Right cardiac atrium (tissue), 5 donors: ENCODE measurements around the gene ELAPOR1. TPM values are rescaled to one million over a fixed set of nuclear protein-coding genes. Genes with fewer than 3 reads are reported as not detected.

Experiments
- ATAC-seq, 2 donors: fragments of 200-7000 bp; cut with Tn5 transposase; one replicate each; pipeline versions ENCODE4 v1.8.0 to v1.9.1; 2020; ENCODE audit warnings: moderate library complexity in 2 of 2, mild to moderate bottlenecking in 1 of 2
- DNase-seq, 3 donors: peaks; one replicate each; pipeline ENCODE4 v3.0.0-alpha.2; 2020
- H3K27ac ChIP-seq: one replicate; pipeline ENCODE4 v1.5.1; 2013; ENCODE audit warnings: mild to moderate bottlenecking, low read length, control low read depth, moderate library complexity
- H3K27me3 ChIP-seq: one replicate; pipeline ENCODE4 v1.6.1; 2013; ENCODE audit not compliant: control insufficient read depth, insufficient read depth
- H3K4me1 ChIP-seq: one replicate; pipeline ENCODE4 v1.6.1; 2013; ENCODE audit warnings: low read length; ENCODE audit not compliant: control insufficient read depth, insufficient read depth
- H3K4me3 ChIP-seq: one replicate; pipeline ENCODE4 v1.5.1; 2013; ENCODE audit warnings: low read length, control low read depth
- H3K9me3 ChIP-seq: one replicate; pipeline ENCODE4 v1.6.1; 2013; ENCODE audit warnings: low read length; ENCODE audit not compliant: control insufficient read depth
- WGBS: extraction: QIAGEN DNeasy Blood & Tissue Kit; methylation state at CpG from one replicate; pipeline ENCODE4 v1.1.7; 2013; 5-methylcytosine and 5-hydroxymethylcytosine counted together
- intact Hi-C, 4 donors: fragments of 100-400 bp; cut with DNase I; formaldehyde crosslinking; loops; one replicate each; pipeline versions ENCODE4 v1.11.0 to v1.14.0; 2022 to 2023
- polyA plus RNA-seq: library from polyadenylated mRNA; stranded (reverse); fragments of 200-250 nt; gene quantifications from one replicate; pipeline ENCODE4 v1.2.3, GENCODE V29; 2013
- total RNA-seq, 4 donors: library from RNA; stranded (reverse); fragmentation: NEBNext Ultra II Directional; extraction: Animal tissue kit (Norgen Biotek cat#: 25700); gene quantifications; one replicate each; pipeline ENCODE4 v1.2.1, GENCODE V29; 2021
- donor health status: healthy with polysubstance abuse.
- donor health status: DM: no; HTN: yes; CAD: no.
- donor health status: DM: no; HTN: no; CAD: no.
- donor health status: DM: no; HTN: yes; CAD: no; lungs with severe emphysema.
- donor health status: DM: yes; HTN: yes; CAD: no.

ELAPOR1 gene
- total and polyA plus RNA-seq, 5 donors, result 0.18 to 0.51 (median 0.29) TPM

DNA sequence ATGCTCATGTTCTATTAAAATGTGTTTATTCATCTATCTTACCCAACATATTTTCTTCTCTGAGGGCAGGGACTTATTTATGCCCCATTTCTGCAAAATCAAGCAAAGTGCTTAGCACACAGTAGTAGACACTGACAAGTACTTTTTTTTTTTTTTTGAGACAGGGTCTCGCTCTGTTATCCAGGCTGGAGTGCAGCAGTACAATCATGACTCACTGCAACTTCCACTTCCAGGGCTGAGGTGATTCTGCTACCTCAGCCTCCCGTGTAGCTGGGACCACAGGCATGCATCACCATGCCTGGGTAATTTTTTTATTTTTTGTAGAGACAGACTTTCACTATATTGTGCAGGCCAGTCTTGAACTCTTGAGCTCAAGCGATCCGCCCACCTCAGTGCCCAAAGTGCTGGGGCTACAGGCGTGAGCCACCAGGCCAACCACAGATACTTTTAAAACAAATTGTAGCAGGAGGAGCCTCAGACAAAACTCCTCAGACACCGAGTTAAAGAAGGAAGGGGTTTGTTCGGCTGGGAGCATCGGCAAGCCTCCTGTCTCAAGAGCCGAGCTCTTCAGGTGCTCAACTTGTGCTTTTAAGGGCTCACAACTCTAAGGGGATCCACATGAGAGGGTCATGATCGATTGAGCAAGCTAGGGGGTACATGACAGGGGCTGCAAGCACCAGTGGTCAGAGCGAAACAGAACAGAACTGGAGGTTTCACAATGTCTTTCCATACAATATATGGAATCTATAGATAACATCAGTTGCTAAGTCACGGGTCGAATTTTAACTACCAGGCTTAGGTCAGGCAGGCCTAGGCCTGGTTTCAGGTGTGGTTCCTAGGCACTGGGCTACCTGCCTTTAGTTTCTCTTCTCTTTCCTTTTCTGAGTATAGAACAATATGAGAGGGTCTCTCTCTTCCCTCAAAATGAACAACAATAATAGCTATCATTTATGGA lies 29.1 kb upstream of the ELAPOR1 start:
- Histone ChIP-seq H3K4me3 (no peak overlapping the region), H3K4me1 (no peaks in the 10 kb centered on the region), H3K27ac (no peak overlapping the region), H3K27me3 (no peaks in the 10 kb centered on the region), H3K9me3 (no peaks in the 10 kb centered on the region)
- intact Hi-C loops, result no loop called here
- ATAC-seq (no peak), DNase-seq (no peak)
- 83% methylated on average over 13 of the region's 13 CpGs for WGBS

- intact Hi-C loops, result no loop called here
- H3K4me3 ChIP-seq, result peak overlapping the region; percentile 6
- H3K9me3 ChIP-seq, result no peaks in the 10 kb centered on the region
- no peaks in the 10 kb centered on the region for H3K4me1 ChIP-seq
- H3K27ac ChIP-seq, result peak overlapping the region; percentile 42
- H3K27me3 ChIP-seq, result no peaks in the 10 kb centered on the region
- peak; percentile 14 to 25 for ATAC-seq
- WGBS, result 70% methylated on average over 31 of the region's 31 CpGs
- peak; percentile 61 to 76 (median 72) for DNase-seq
These were observed 24.5 kb upstream of the ELAPOR1 start for GRCh38 chr1:109089242-109090015.

- DNase-seq (peak; percentile 90 to 96 (median 95)), ATAC-seq (peak; percentile 96)
- no peaks in the 10 kb centered on the region for H3K4me1 ChIP-seq
- no peaks in the 10 kb centered on the region for H3K27me3 ChIP-seq
- H3K27ac ChIP-seq, result peak within 1 kb of the TSS; percentile 97
- 6% methylated on average over 67 of the region's 67 CpGs for WGBS
- H3K4me3 ChIP-seq, result peak within 1 kb of the TSS; percentile 82
- H3K9me3 ChIP-seq, result no peaks in the 10 kb centered on the region
- intact Hi-C loops, result no loop called here
These were observed 23.5 kb upstream of the ELAPOR1 start, which contains the start of gene TMEM167B for GRCh38 chr1:109090196-109091077. TSS of gene TMEM167B (plus strand) at chr1:109090764. CDS start at chr1:109090873, 109 bp downstream.

DNA sequence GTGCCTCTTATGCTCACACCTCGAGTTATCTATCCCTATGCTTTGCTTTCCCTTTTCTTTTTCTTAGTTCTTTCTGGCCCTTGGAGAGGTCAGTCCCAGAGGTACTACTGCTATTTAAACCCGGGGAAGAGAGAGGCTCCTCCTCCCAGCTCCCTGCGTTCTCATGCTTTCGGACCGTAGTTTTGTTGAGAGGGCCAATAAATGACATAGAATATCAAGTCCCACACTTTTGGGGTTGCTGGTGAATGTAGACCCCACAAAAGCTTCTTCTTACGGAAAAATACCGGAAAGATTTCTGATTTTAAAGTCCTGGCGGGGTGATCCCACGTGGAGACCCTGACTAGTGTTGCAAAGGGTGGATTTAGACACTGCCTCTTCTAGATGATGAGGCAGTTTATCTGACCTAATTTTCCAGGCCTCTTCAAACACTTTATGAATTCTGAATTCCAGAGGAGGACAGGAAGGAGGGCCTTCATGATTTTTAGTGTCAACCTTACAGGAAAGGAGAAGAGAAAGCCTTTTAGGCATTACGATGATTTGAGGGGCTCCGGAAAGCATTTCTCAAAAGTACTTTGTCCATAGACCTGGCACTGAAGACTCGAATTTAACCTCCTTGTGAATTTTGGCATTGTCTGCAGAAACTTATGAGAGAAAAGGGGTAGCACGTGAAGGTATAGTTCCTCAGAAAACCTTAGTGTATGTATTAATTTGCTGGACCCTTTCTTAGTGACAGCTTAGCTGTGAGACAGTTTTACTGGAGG lies 22.7 kb upstream of the ELAPOR1 start:
- Histone ChIP-seq H3K27ac (peak overlapping the region; percentile 97), H3K27me3 (no peaks in the 10 kb centered on the region), H3K9me3 (no peaks in the 10 kb centered on the region), H3K4me1 (no peaks in the 10 kb centered on the region), H3K4me3 (peak overlapping the region; percentile 82)
- ATAC-seq, result peak; percentile 66 to 80
- no peak for DNase-seq
- intact Hi-C loops, result no loop called here
- WGBS, result 3% methylated on average over 13 of the region's 13 CpGs

DNA sequence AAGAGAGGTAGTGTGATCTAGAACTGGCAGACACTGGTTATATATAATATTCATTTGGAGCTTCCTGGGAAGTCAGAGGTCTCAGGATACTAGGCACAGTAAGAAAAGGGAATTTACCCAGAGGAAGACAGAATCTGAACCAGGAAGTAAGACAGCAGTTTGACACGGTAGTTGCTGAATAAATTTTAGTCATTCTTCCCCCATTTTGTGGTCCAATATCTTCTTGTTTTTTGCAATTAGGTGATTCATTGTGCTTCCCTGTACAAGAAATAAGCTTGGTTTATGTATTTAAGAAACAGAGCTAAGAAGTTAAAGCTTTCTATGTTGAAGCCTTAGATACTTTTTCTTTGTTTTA lies 22.1 kb upstream of the ELAPOR1 start:
- H3K27ac ChIP-seq, result peak overlapping the region; percentile 97
- peak overlapping the region; percentile 82 for H3K4me3 ChIP-seq
- H3K9me3 ChIP-seq, result no peaks in the 10 kb centered on the region
- H3K27me3 ChIP-seq, result no peaks in the 10 kb centered on the region
- DNase-seq (no peak), ATAC-seq (no peak)
- WGBS, result 2% methylated on average over 1 of the region's 1 CpG
- intact Hi-C loops, result no loop called here
- H3K4me1 ChIP-seq, result no peaks in the 10 kb centered on the region

- Histone ChIP-seq H3K9me3 (no peaks in the 10 kb centered on the region), H3K27me3 (no peaks in the 10 kb centered on the region), H3K27ac (peak overlapping the region; percentile 93), H3K4me1 (no peaks in the 10 kb centered on the region), H3K4me3 (no peak overlapping the region)
- DNase-seq (no peak), ATAC-seq (no peak)
- 59% methylated on average over 7 of the region's 7 CpGs for whole genome bisulfite sequencing
- intact Hi-C loops, result no loop called here
These were observed 19.5 kb upstream of the ELAPOR1 start for GRCh38 chr1:109094377-109094803.

DNA sequence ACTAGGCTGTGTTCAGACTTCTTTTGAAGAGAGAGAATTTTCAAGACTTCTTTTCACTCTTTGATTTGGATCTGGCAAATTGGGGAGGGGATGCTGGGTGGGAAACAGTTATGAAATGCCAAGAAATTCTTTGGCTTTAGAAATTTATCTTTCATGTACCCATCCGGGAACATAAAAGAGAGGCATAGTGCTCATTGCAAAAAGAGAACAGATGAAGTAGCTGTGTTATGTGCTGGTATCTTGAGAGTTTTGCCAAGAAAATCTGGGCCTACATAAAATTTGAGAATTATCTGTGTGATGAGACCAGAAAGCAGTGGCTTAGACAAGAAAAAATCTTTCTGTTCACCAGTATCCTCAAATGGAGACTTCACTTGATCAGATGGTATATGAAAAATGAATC lies 19.0 kb upstream of the ELAPOR1 start:
- H3K4me3 ChIP-seq, result no peak overlapping the region
- no peak for ATAC-seq
- intact Hi-C loops, result no loop called here
- WGBS, result 54% methylated on average over 1 of the region's 1 CpG
- H3K4me1 ChIP-seq, result no peaks in the 10 kb centered on the region
- DNase-seq, result no peak
- no peaks in the 10 kb centered on the region for H3K27me3 ChIP-seq
- H3K9me3 ChIP-seq, result no peaks in the 10 kb centered on the region
- peak overlapping the region; percentile 93 for H3K27ac ChIP-seq

GRCh38 chr1:109095631-109096030 lies 18.3 kb upstream of the ELAPOR1 start:
- ATAC-seq (no peak), DNase-seq (no peak)
- Histone ChIP-seq H3K4me3 (no peak overlapping the region), H3K27ac (no peak overlapping the region), H3K27me3 (no peaks in the 10 kb centered on the region), H3K4me1 (no peaks in the 10 kb centered on the region), H3K9me3 (no peaks in the 10 kb centered on the region)
- intact Hi-C loops, result no loop called here
- 85% methylated on average over 1 of the region's 1 CpG for WGBS

DNA sequence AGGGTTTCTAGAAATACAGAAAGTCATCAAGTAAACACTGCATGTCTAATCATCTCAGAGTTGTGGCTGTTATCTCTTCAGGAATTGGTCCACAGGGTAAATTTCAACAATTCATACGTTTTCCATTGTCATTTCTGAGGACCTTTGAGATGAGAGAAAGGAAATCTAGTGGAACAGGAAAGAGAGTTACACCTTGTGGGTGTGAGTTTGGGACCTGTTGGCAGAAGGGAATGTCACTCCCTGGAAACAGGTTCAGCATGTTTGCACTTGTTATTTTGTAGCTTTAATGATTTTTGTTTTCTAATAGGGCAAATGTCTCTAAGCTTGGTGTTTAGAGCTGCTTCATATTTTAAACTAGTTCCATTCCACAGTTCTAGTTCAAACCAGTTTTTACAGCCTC lies 17.8 kb upstream of the ELAPOR1 start:
- Histone ChIP-seq H3K27ac (no peak overlapping the region), H3K9me3 (no peaks in the 10 kb centered on the region), H3K4me3 (no peak overlapping the region), H3K27me3 (no peaks in the 10 kb centered on the region), H3K4me1 (no peaks in the 10 kb centered on the region)
- DNase-seq, result no peak
- WGBS, result 33% methylated on average over 1 of the region's 1 CpG
- ATAC-seq, result no peak
- intact Hi-C loops, result no loop called here
